ENCODE data around the gene QPCT.

QPCT gene

DNA sequence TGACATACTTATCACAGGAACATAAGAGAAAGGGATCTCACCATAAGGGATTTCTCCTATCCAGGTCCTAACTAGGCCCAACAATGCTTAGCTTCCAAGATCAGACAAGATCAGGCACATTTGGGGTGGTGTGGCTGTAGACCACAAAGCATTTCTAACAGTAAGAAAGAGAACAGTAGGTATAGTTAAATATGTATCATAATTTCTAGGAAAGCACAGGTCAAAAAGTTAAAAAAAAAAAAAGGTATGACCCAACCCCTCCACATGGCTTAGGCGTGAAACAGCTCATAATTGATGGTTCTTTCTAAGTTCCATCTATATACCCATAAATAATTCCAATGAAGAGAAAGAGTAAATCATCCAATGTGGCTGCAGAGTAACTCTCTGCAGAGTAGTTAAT is 26.7 kb upstream of the QPCT start:
- Histone ChIP-seq H3K9me3 (no peaks in the 10 kb centered on the region), H3K27me3 (peaks cover 12% of the 10 kb centered on the region), H3K27ac (no peak overlapping the region), H3K4me3 (ENCODE audit: low read depth in 1 of 2, low read length in 1 of 2) (no peak overlapping the region), H3K4me1 (ENCODE audit: control insufficient read depth in 1 of 2, insufficient read depth in 1 of 2, low read depth in 1 of 2, low read length in 1 of 2) (peaks cover 0 to 15% of the 10 kb centered on the region in 2 experiments), H3K36me3 (no peaks in the 10 kb centered on the region)
- TF ChIP-seq, protein P1, sequence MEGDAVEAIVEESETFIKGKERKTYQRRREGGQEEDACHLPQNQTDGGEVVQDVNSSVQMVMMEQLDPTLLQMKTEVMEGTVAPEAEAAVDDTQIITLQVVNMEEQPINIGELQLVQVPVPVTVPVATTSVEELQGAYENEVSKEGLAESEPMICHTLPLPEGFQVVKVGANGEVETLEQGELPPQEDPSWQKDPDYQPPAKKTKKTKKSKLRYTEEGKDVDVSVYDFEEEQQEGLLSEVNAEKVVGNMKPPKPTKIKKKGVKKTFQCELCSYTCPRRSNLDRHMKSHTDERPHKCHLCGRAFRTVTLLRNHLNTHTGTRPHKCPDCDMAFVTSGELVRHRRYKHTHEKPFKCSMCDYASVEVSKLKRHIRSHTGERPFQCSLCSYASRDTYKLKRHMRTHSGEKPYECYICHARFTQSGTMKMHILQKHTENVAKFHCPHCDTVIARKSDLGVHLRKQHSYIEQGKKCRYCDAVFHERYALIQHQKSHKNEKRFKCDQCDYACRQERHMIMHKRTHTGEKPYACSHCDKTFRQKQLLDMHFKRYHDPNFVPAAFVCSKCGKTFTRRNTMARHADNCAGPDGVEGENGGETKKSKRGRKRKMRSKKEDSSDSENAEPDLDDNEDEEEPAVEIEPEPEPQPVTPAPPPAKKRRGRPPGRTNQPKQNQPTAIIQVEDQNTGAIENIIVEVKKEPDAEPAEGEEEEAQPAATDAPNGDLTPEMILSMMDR (IDR thresholded peaks at IDR 0.05) = no peak

DNA sequence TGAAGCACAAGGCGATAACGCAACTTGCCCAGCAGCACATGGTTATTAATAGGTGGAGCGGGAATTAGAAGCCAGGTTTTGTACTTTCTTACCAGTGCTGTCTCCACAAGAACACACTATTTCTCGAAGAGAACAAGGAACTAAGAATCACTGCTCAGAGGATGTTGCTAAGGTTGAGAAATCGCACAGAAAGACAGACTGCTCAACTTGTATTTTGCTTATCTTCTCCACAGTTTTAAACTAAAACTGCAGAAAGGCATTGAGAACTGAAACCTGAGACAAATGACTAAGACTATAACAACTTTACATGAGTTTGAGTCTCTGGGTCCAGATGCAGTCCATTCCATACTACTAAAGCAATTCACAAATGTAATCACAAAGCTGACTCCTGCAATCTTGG is 26.0 kb upstream of the QPCT start:
- TF ChIP-seq, protein P1 (IDR thresholded peaks at IDR 0.05) = no peak
- peaks cover 19% of the 10 kb centered on the region for H3K27me3 ChIP-seq
- no peaks in the 10 kb centered on the region for H3K9me3 ChIP-seq
- H3K4me3 ChIP-seq (ENCODE audit: low read depth in 1 of 2, low read length in 1 of 2) = no peak overlapping the region
- H3K27ac ChIP-seq = peak overlapping the region; percentile 53
- no peaks in the 10 kb centered on the region for H3K36me3 ChIP-seq
- H3K4me1 ChIP-seq (ENCODE audit: control insufficient read depth in 1 of 2, insufficient read depth in 1 of 2, low read depth in 1 of 2, low read length in 1 of 2) = peaks cover 3 to 18% of the 10 kb centered on the region in 2 experiments

DNA sequence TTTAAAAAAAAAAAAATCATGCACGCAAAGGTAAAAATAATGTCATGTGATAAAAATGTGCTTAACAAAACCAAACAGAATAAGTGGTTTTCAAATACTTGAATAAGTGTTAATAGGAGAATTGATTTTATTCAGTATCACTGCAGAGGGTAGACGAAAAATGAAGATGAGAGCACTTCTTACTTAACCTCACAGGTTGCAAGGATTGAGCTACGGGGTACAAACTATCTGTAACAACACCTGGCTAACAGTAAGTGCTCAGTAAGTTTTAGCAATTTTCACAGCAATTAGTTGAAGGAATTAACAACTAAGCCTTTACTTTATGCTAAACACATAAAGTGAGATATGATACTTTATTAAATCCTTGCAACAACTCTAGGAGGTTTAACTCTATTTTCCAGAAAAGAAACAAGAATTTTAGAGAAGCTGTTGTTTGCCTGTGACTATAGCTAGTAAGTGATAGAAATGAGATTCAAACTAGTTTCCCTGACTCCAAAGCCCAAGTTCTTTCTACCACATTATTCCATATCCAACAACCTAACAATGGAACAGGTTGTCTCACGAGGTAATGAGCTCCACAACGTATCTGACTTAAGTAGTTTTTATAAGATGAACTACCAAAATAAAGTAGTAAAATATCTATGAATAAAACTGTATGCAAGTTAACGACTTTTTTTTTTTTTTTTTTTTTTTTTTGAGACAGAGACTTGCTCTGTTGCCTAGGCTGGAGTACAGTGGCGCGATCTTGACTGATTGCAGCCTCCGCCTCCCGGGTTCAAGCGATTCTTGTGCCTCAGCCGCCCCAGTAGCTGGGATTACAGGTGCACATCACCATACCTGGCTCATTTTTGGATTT is 24.4 kb upstream of the QPCT start:
- Histone ChIP-seq H3K4me3 (ENCODE audit: low read depth in 1 of 2, low read length in 1 of 2) (no peak overlapping the region), H3K4me1 (ENCODE audit: control insufficient read depth in 1 of 2, insufficient read depth in 1 of 2, low read depth in 1 of 2, low read length in 1 of 2) (peaks cover 11 to 27% of the 10 kb centered on the region in 2 experiments), H3K9me3 (no peaks in the 10 kb centered on the region), H3K27ac (no peak overlapping the region), H3K36me3 (no peaks in the 10 kb centered on the region), H3K27me3 (peaks cover 33% of the 10 kb centered on the region)
- TF ChIP-seq, protein P1 (IDR thresholded peaks at IDR 0.05) = no peak

DNA sequence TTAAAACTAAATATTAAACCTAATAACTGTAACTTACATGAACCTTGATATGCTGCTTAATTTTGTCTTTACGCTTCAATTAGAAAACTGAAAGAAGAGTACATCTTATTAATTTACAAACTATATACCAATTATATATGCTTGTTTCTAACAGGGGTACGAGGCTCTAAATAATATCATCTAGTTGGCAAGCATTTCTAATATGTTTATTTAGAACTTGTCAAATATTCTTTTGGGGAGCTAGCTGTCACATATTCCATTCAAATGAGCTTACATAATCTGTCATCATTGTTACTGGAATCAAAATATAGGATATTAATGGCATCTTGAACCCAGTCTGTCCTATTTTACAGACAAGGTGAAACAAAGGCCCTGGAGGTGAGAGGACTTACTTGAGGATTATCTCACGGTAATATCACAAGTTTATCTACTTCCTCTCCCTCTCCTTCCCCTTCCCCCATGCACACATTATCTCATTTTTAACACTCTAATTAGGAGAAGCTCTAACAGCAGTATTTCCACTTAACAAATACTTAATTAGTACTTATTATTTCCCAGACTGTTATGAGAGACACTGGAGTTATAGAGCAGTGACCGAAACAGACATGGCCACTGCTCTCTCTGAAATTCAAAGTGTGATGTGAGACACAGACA is 23.3 kb upstream of the QPCT start:
- Histone ChIP-seq H3K36me3 (no peaks in the 10 kb centered on the region), H3K27ac (no peak overlapping the region), H3K27me3 (peaks cover 45% of the 10 kb centered on the region), H3K4me3 (ENCODE audit: low read depth in 1 of 2, low read length in 1 of 2) (no peak overlapping the region), H3K4me1 (ENCODE audit: control insufficient read depth in 1 of 2, insufficient read depth in 1 of 2, low read depth in 1 of 2, low read length in 1 of 2) (peaks cover 17 to 33% of the 10 kb centered on the region in 2 experiments), H3K9me3 (no peaks in the 10 kb centered on the region)
- TF ChIP-seq, protein P1 (IDR thresholded peaks at IDR 0.05) = no peak

DNA sequence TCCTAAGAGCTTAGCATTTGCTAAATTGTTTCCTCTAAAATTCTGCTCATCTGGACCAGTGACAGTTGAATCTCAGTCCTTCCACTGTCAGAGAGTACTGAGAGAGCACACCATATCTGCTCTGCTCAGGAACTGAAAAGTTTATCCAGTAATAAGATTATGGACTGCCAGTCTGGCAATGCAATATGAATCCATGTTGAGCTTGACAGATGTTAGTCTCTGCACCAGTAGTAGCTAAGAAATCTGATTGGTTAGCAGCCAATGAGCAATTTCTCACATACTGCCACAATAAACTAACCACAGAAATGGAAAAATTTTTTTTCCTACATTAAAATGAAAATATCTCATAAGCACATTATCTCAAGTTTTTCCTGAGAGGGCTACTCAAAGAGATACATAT is 22.1 kb upstream of the QPCT start:
- no peak overlapping the region for H3K27ac ChIP-seq
- peaks cover 17 to 33% of the 10 kb centered on the region in 2 experiments for H3K4me1 ChIP-seq (ENCODE audit: control insufficient read depth in 1 of 2, insufficient read depth in 1 of 2, low read depth in 1 of 2, low read length in 1 of 2)
- H3K4me3 ChIP-seq (ENCODE audit: low read depth in 1 of 2, low read length in 1 of 2) = no peak overlapping the region
- H3K9me3 ChIP-seq = no peaks in the 10 kb centered on the region
- H3K36me3 ChIP-seq = no peaks in the 10 kb centered on the region
- TF ChIP-seq, protein P1 (IDR thresholded peaks at IDR 0.05) = no peak
- H3K27me3 ChIP-seq = peaks cover 57% of the 10 kb centered on the region

All from neutrophil (primary cell).